Measurements from ENCODE around the gene TRABD2A.

GRCh38 chr2:84823229-84823628 is 57.7 kb downstream of the TRABD2A start:
- TF ChIP-seq CTCF (IDR thresholded peaks at IDR 0.05; ENCODE audit: insufficient read depth, low read length, poor library complexity, severe bottlenecking): no peak
- TF ChIP-seq EZH2phosphoT487 (conservative IDR thresholded peaks at IDR 0.05; ENCODE audit: low read length): no peak
